ENCODE data around the gene ARSB.
A peak's percentile ranks its signal among the peaks of the same experiment; 100 is the strongest.

Gene ARSB

DNA sequence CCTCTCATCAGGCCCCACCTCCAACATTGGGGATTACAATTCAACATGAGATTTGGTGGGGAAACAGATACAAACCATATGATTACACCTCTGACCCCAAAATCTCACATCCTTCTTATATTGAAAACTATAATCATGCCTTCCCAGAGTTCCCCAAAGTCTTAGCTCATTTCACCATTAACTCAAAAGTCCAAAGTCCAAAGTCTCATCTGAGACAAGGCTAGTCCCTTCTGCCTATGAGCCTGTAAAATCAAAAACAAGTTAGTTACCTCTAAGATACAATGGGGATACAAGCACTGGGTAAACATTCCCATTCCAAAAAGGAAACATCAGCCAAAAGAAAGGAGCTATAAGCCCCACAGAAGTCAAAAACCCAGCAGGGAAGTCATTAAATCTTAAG, 26.8 kb upstream of the ARSB start:
- Histone ChIP-seq H3K4me1 (ENCODE audit: low read length) (no peaks in the 10 kb centered on the region), H3F3A (ENCODE audit: insufficient read depth, low read length) (no peaks in the 10 kb centered on the region), H3K9me3 (replicated peaks; ENCODE audit: insufficient read depth, low read length) (no peaks in the 10 kb centered on the region), H3K27ac (ENCODE audit: low read length) (no peak overlapping the region), H3K79me2 (ENCODE audit: low read length) (no peaks in the 10 kb centered on the region), H3K27me3 (replicated peaks; ENCODE audit: insufficient read depth, low read length) (no peaks in the 10 kb centered on the region), H2AFZ (ENCODE audit: low read length) (no peak overlapping the region), H3K4me2 (ENCODE audit: low read depth, low read length) (no peak overlapping the region), H3K4me3 (ENCODE audit: low read length) (no peak overlapping the region), H3K9me2 (replicated peaks; ENCODE audit: insufficient read depth, low read length) (no peaks in the 10 kb centered on the region), H4K20me1 (ENCODE audit: insufficient read depth, low read length) (no peaks in the 10 kb centered on the region), H3K36me3 (replicated peaks; ENCODE audit: insufficient read depth, low read length) (no peaks in the 10 kb centered on the region), H3K9ac (ENCODE audit: low read length) (no peak overlapping the region)
- no peak for DNase-seq
- no peak for TF ChIP-seq EZH2 (optimal IDR thresholded peaks at IDR 0.05; ENCODE audit: low read depth, low read length)
- TF ChIP-seq, protein P1, sequence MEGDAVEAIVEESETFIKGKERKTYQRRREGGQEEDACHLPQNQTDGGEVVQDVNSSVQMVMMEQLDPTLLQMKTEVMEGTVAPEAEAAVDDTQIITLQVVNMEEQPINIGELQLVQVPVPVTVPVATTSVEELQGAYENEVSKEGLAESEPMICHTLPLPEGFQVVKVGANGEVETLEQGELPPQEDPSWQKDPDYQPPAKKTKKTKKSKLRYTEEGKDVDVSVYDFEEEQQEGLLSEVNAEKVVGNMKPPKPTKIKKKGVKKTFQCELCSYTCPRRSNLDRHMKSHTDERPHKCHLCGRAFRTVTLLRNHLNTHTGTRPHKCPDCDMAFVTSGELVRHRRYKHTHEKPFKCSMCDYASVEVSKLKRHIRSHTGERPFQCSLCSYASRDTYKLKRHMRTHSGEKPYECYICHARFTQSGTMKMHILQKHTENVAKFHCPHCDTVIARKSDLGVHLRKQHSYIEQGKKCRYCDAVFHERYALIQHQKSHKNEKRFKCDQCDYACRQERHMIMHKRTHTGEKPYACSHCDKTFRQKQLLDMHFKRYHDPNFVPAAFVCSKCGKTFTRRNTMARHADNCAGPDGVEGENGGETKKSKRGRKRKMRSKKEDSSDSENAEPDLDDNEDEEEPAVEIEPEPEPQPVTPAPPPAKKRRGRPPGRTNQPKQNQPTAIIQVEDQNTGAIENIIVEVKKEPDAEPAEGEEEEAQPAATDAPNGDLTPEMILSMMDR (IDR thresholded peaks at IDR 0.05; ENCODE audit: low read length) = no peak
- TF ChIP-seq EZH2phosphoT487 (IDR thresholded peaks at IDR 0.05; ENCODE audit: low read length) = no peak

DNA sequence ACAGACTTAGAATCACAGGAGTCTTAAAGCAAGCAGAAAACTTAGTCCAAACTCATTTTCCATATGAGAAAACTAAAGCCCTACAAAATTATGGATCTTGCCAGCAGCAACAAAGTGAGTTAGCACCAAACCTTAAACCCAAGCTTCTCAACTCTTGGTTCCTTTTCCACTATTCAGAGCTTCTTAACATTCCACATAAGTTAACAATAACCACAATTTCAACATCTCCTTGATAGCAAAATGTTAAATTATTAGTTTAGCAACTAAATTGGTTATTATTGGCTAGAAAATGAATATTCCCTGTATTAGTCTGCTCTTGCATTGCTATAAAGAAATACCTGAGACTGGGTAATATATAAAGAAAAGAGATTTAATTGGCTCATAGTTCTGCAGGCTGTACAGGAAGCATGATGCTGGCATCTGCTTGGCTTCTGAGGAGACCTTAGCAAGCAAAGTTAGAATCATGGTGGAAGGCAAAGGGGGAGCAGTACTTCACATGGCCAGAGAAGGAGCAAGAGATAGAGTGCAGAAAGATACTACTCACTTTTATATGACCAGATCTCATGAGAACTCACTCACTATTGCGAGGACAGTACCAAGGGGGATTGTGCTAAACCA, 26.2 kb upstream of the ARSB start:
- no peak overlapping the region for H3K4me2 ChIP-seq (ENCODE audit: low read depth, low read length)
- H3K9me3 ChIP-seq (replicated peaks; ENCODE audit: insufficient read depth, low read length) = no peaks in the 10 kb centered on the region
- no peak for DNase-seq
- no peaks in the 10 kb centered on the region for H3K79me2 ChIP-seq (ENCODE audit: low read length)
- H3K4me3 ChIP-seq (ENCODE audit: low read length) = no peak overlapping the region
- H3K9me2 ChIP-seq (replicated peaks; ENCODE audit: insufficient read depth, low read length) = no peaks in the 10 kb centered on the region
- no peak overlapping the region for H3K9ac ChIP-seq (ENCODE audit: low read length)
- H4K20me1 ChIP-seq (ENCODE audit: insufficient read depth, low read length) = no peaks in the 10 kb centered on the region
- no peaks in the 10 kb centered on the region for H3K27me3 ChIP-seq (replicated peaks; ENCODE audit: insufficient read depth, low read length)
- H3K4me1 ChIP-seq (ENCODE audit: low read length) = no peaks in the 10 kb centered on the region
- no peak for TF ChIP-seq EZH2phosphoT487 (IDR thresholded peaks at IDR 0.05; ENCODE audit: low read length)
- TF ChIP-seq, protein P1 (IDR thresholded peaks at IDR 0.05; ENCODE audit: low read length) = peak; percentile 13; the same call in 1 of the 2 replicates
- no peak overlapping the region for H3K27ac ChIP-seq (ENCODE audit: low read length)
- H3K36me3 ChIP-seq (replicated peaks; ENCODE audit: insufficient read depth, low read length) = no peaks in the 10 kb centered on the region
- H2AFZ ChIP-seq (ENCODE audit: low read length) = no peak overlapping the region
- no peaks in the 10 kb centered on the region for H3F3A ChIP-seq (ENCODE audit: insufficient read depth, low read length)

DNA sequence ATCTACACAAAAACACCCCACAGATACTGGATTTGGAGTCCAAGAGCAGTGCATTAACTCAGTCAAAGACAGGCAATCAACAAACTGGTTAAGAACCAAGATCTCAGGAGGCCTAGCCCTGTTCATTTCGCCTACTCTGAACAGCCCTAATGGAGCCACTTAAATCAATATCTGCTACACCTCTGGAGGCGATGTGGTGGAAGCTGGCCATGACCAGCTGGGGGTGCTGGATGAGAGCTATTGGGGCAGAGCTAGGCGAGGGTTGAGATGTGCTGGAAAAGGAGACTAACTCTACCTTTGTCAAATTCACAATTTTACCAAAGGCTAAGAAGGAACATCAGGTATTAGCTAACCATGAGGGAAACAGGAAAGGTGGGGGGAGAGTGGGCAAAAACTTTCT, 23.3 kb upstream of the ARSB start:
- H4K20me1 ChIP-seq (ENCODE audit: insufficient read depth, low read length) = no peaks in the 10 kb centered on the region
- no peak overlapping the region for H3K4me3 ChIP-seq (ENCODE audit: low read length)
- DNase-seq = no peak
- no peaks in the 10 kb centered on the region for H3F3A ChIP-seq (ENCODE audit: insufficient read depth, low read length)
- H3K27me3 ChIP-seq (replicated peaks; ENCODE audit: insufficient read depth, low read length) = no peaks in the 10 kb centered on the region
- no peak overlapping the region for H2AFZ ChIP-seq (ENCODE audit: low read length)
- no peaks in the 10 kb centered on the region for H3K79me2 ChIP-seq (ENCODE audit: low read length)
- no peak overlapping the region for H3K4me2 ChIP-seq (ENCODE audit: low read depth, low read length)
- H3K9me3 ChIP-seq (replicated peaks; ENCODE audit: insufficient read depth, low read length) = no peaks in the 10 kb centered on the region
- H3K9me2 ChIP-seq (replicated peaks; ENCODE audit: insufficient read depth, low read length) = no peaks in the 10 kb centered on the region
- no peaks in the 10 kb centered on the region for H3K36me3 ChIP-seq (replicated peaks; ENCODE audit: insufficient read depth, low read length)
- no peak overlapping the region for H3K27ac ChIP-seq (ENCODE audit: low read length)
- no peaks in the 10 kb centered on the region for H3K4me1 ChIP-seq (ENCODE audit: low read length)
- no peak overlapping the region for H3K9ac ChIP-seq (ENCODE audit: low read length)
- no peak for TF ChIP-seq EZH2phosphoT487 (IDR thresholded peaks at IDR 0.05; ENCODE audit: low read length)
- TF ChIP-seq, protein P1 (IDR thresholded peaks at IDR 0.05; ENCODE audit: low read length) = no peak
- TF ChIP-seq EZH2 (optimal IDR thresholded peaks at IDR 0.05; ENCODE audit: low read depth, low read length) = no peak
